GM19035 (cell line): ENCODE measurements around the gene SHOC2.

Source experiments
- ATAC-seq: cut with Tn5 transposase; IDR thresholded peaks from one replicate; pipeline ENCODE4 v1.9.1; 2021; ENCODE audit not compliant: unreplicated experiment

SHOC2 gene

GRCh38 chr10:110979611-110980010, 60.2 kb downstream of the SHOC2 start:
- ATAC-seq: no peak

- no peak for ATAC-seq
Observed at GRCh38 chr10:110980807-110981206, 61.4 kb downstream of the SHOC2 start.

GRCh38 chr10:110983466-110983865, 64.1 kb downstream of the SHOC2 start:
- no peak for ATAC-seq

- ATAC-seq: no peak
Observed at GRCh38 chr10:110985497-110986275, 66.3 kb downstream of the SHOC2 start.

- ATAC-seq: no peak
Observed at GRCh38 chr10:110989016-110989415, 69.6 kb downstream of the SHOC2 start.

- ATAC-seq: no peak
Observed at GRCh38 chr10:110992006-110992800, 72.8 kb downstream of the SHOC2 start.

GRCh38 chr10:110993024-110993693, 73.8 kb downstream of the SHOC2 start:
- no peak for ATAC-seq

GRCh38 chr10:110994406-110995086, 75.1 kb downstream of the SHOC2 start:
- ATAC-seq: no peak

- no peak for ATAC-seq
Observed at GRCh38 chr10:110995301-110995700, 75.9 kb downstream of the SHOC2 start.

- ATAC-seq: no peak
Observed at GRCh38 chr10:110996256-110996655, 76.9 kb downstream of the SHOC2 start.

GRCh38 chr10:111004016-111004415, 84.6 kb downstream of the SHOC2 start:
- no peak for ATAC-seq

GRCh38 chr10:111007486-111007885, 88.1 kb downstream of the SHOC2 start:
- no peak for ATAC-seq

- ATAC-seq: no peak
Observed at GRCh38 chr10:111015181-111015580, 95.8 kb downstream of the SHOC2 start.

GRCh38 chr10:111017098-111017497, 97.7 kb downstream of the SHOC2 start:
- no peak for ATAC-seq

- no peak for ATAC-seq
Observed at GRCh38 chr10:111018021-111018420, 98.6 kb downstream of the SHOC2 start.

GRCh38 chr10:111023060-111023459, 103.7 kb downstream of the SHOC2 start:
- no peak for ATAC-seq

GRCh38 chr10:111030042-111030750, 110.8 kb downstream of the SHOC2 start:
- no peak for ATAC-seq

- ATAC-seq: no peak
Observed at GRCh38 chr10:111034598-111035310, 115.3 kb downstream of the SHOC2 start.

GRCh38 chr10:111035542-111035941, 116.1 kb downstream of the SHOC2 start:
- no peak for ATAC-seq

GRCh38 chr10:111037858-111038257, 118.5 kb downstream of the SHOC2 start:
- ATAC-seq: no peak
